HepG2 (cell line): ENCODE data around the gene INO80B. TPM values are rescaled to one million over a fixed set of nuclear protein-coding genes. Genes with fewer than 3 reads are reported as not detected.

Experiments used
- DNMT3B ChIP-seq: conservative IDR thresholded peaks from 2 replicates; pipeline ENCODE4 v1.6.1; 2016; ENCODE audit warnings: missing biosample characterization, control low read depth
- FOXP1 ChIP-seq, 2 experiments: fragments of 450-650 bp in 1 of 2; IDR thresholded peaks; 2 replicates each; pipeline ENCODE4 v1.6.1; 2017 to 2018; ENCODE audit warnings: antibody characterized with exemption in 1 of 2
- HNF1B ChIP-seq: sonication (generic); formaldehyde crosslinking; IDR thresholded peaks from 2 replicates; pipeline ENCODE4 v1.5.1; 2020; ENCODE audit warnings: mild to moderate bottlenecking, moderate library complexity, missing genetic modification reagents
- HNRNPH1 ChIP-seq: fragments of 200-400 bp; formaldehyde crosslinking; optimal IDR thresholded peaks from 2 replicates; pipeline ENCODE3; 2017; ENCODE audit warnings: mild to moderate bottlenecking, low read depth, low read length
- IRF2 ChIP-seq: IDR thresholded peaks from 2 replicates; pipeline ENCODE4 v1.6.1; 2018; ENCODE audit warnings: missing genetic modification reagents, missing compliant biosample characterization
- KMT2A ChIP-seq: sonication (generic); formaldehyde crosslinking; IDR thresholded peaks from 2 replicates; pipeline ENCODE4 v1.4.0; 2020; ENCODE audit warnings: missing genetic modification reagents
- MTF2 ChIP-seq: sonication (generic); formaldehyde crosslinking; IDR thresholded peaks from 2 replicates; pipeline ENCODE4 v1.5.0; 2020; ENCODE audit warnings: missing genetic modification reagents, borderline replicate concordance
- MYPOP ChIP-seq: sonication (generic); formaldehyde crosslinking; IDR thresholded peaks from 2 replicates; pipeline ENCODE4 v1.8.1; 2023; ENCODE audit warnings: mild to moderate bottlenecking, moderate library complexity, missing genetic modification reagents
- PATZ1 ChIP-seq: sonication (generic); formaldehyde crosslinking; IDR thresholded peaks from 2 replicates; pipeline ENCODE4 v1.4.0; 2020; ENCODE audit warnings: missing genetic modification reagents
- PHB2 ChIP-seq: fragments of 450-650 bp; IDR thresholded peaks from 2 replicates; pipeline ENCODE4 v1.6.1; 2018; ENCODE audit not compliant: partially characterized antibody
- RNF2 ChIP-seq: fragments of 450-650 bp; conservative IDR thresholded peaks from 2 replicates; pipeline ENCODE4 v1.6.1; 2016; ENCODE audit warnings: low read depth
- RXRB ChIP-seq: IDR thresholded peaks from 2 replicates; pipeline ENCODE4 v1.6.1; 2016; ENCODE audit warnings: borderline replicate concordance, missing genetic modification reagents, missing compliant biosample characterization
- TBL1XR1 ChIP-seq: fragments of 150-350 bp; IDR thresholded peaks from 2 replicates; pipeline ENCODE4 v1.6.1; 2014; ENCODE audit warnings: borderline replicate concordance, low read length; ENCODE audit not compliant: partially characterized antibody
- TEF ChIP-seq: sonication (generic); formaldehyde crosslinking; IDR thresholded peaks from 2 replicates; pipeline ENCODE4 v1.5.0; 2020; ENCODE audit warnings: missing genetic modification reagents
- THAP11 ChIP-seq: IDR thresholded peaks from 2 replicates; pipeline ENCODE4 v1.6.1; 2016; ENCODE audit warnings: missing biosample characterization, missing genetic modification reagents
- ZBTB33 ChIP-seq: sonication (generic); formaldehyde crosslinking; IDR thresholded peaks from 2 replicates; pipeline ENCODE4 v1.4.0; 2020; ENCODE audit warnings: missing genetic modification reagents
- ZBTB7A ChIP-seq: sonication (generic); formaldehyde crosslinking; IDR thresholded peaks from 2 replicates; pipeline ENCODE4 v1.8.0; 2022; ENCODE audit warnings: mild to moderate bottlenecking, missing genetic modification reagents
- ZNF251 ChIP-seq: sonication (generic); formaldehyde crosslinking; IDR thresholded peaks from 2 replicates; pipeline ENCODE4 v1.9.0; 2021; ENCODE audit warnings: mild to moderate bottlenecking, missing genetic modification reagents
- ZNF263 ChIP-seq: sonication (generic); formaldehyde crosslinking; IDR thresholded peaks from 2 replicates; pipeline ENCODE4 v1.4.0; 2020; ENCODE audit warnings: missing genetic modification reagents
- ZNF572 ChIP-seq: sonication (generic); formaldehyde crosslinking; IDR thresholded peaks from 2 replicates; pipeline ENCODE4 v1.5.1; 2020; ENCODE audit warnings: mild to moderate bottlenecking, missing genetic modification reagents
- ZNF670 ChIP-seq: sonication (generic); formaldehyde crosslinking; IDR thresholded peaks from 2 replicates; pipeline ENCODE4 v1.8.0; 2022; ENCODE audit warnings: mild to moderate bottlenecking, missing genetic modification reagents, borderline replicate concordance
- ZNF678 ChIP-seq: sonication (generic); formaldehyde crosslinking; IDR thresholded peaks from 2 replicates; pipeline ENCODE4 v1.4.0; 2020; ENCODE audit warnings: mild to moderate bottlenecking, missing genetic modification reagents
- ZNF746 ChIP-seq: sonication (generic); formaldehyde crosslinking; IDR thresholded peaks from 2 replicates; pipeline ENCODE4 v1.8.0; 2022; ENCODE audit warnings: mild to moderate bottlenecking, missing genetic modification reagents
- polyA plus RNA-seq, 8 experiments: library from polyadenylated mRNA; depleted of rRNA in 3 of 8; stranded (reverse) in 7 of 8; unstranded in 1 of 8; fragments of >200 nt; fragmentation: Illumina TruSeq in 4 of 8; extraction: Trizol in 4 of 8; gene quantifications; 2 replicates each; pipeline versions ENCODE4 v1.2.1 to v1.2.3, GENCODE V29; 2011 to 2016; ENCODE audit warnings: low read depth in 4 of 8, missing spikeins in 1 of 8, mixed read lengths in 1 of 8; ENCODE audit not compliant: insufficient read depth in 1 of 8
- total RNA-seq, 5 experiments: library from RNA; depleted of rRNA; stranded (reverse); fragments of >200 nt; fragmentation: Illumina TruSeq; extraction: Trizol; gene quantifications; 2 replicates each; pipeline ENCODE4 v1.2.3, GENCODE V29; 2016; ENCODE audit warnings: low read depth in 1 of 5

The INO80B gene
- total and polyA plus RNA-seq, 2 of the 13 experiments (the other 11 are each of a cell fraction or from before 2014, with no cell fraction given), result 6.2 to 14.5 TPM

- TF ChIP-seq RNF2 (no peak), MTF2 (no peak), ZNF746 (CRISPR knock-in tag) (peak; percentile 67; the same call in 1 of the 2 replicates), ZNF572 (CRISPR knock-in tag) (no peak), TBL1XR1 (peak; percentile 48), MYPOP (CRISPR knock-in tag) (0 out of 2 replicates have a peak, but pooled peaks have one; percentile 11), RXRB (CRISPR knock-in tag) (peak; percentile 81; the same call in 1 of the 2 replicates), ZNF670 (CRISPR knock-in tag) (no peak), KMT2A (no peak; the same call in 1 of the 2 replicates), TEF (CRISPR knock-in tag) (no peak), ZNF263 (peak; percentile 96), PHB2 (no peak), FOXP1 (IDR thresholded peaks at IDR 0.05) (peak; percentile 75; the same call in 1 of the 2 replicates), FOXP1 (CRISPR knock-in tag; IDR thresholded peaks at IDR 0.05) (peak; percentile 65; the same call in 1 of the 2 replicates), HNRNPH1 (no peak), ZNF678 (CRISPR knock-in tag) (no peak), ZBTB33 (CRISPR knock-in tag) (no peak; the same call in 1 of the 2 replicates), ZNF251 (no peak), THAP11 (CRISPR knock-in tag) (peak; percentile 82), PATZ1 (CRISPR knock-in tag) (no peak; the same call in 1 of the 2 replicates), IRF2 (CRISPR knock-in tag) (peak; percentile 59), ZBTB7A (CRISPR knock-in tag) (no peak), HNF1B (peak; percentile 77; the same call in 1 of the 2 replicates), DNMT3B (CRISPR knock-in tag) (no peak)
Observed at GRCh38 chr2:74488643-74489481, 34.0 kb downstream of the INO80B start (continued).
